ENCODE data around the gene ZNF689.

GRCh38 chr16:30622455-30623032 lies 12.4 kb upstream of the ZNF689 start:
- TF ChIP-seq CTCF (conservative IDR thresholded peaks at IDR 0.05 in 1 of 2, IDR thresholded peaks at IDR 0.05 in 1 of 2; ENCODE audit: low read depth in 1 of 2, low read length in 2 of 2): no peak
- no peak for TF ChIP-seq EZH2 (IDR thresholded peaks at IDR 0.05; ENCODE audit: low read length, missing control alignments)

All from fibroblast of lung (primary cell).